Hepatocyte (in vitro differentiated cells): Measurements from ENCODE around the gene DPF3. TPM values are rescaled to one million over a fixed set of nuclear protein-coding genes. Genes with fewer than 3 reads are reported as not detected.
A peak's percentile ranks its signal among the peaks of the same experiment; 100 is the strongest.

ENCODE experiments used
- DNase-seq: peaks from one replicate; pipeline ENCODE4 v3.0.0-alpha.2; 2016; ENCODE audit warnings: low spot score
- H2AFZ ChIP-seq: fragments of 200-600 bp; sonication (generic); 2 replicates; pipeline ENCODE4 v1.6.0; 2016; ENCODE audit warnings: antibody characterized with exemption, mild to moderate bottlenecking
- H3K27ac ChIP-seq: fragments of 200-600 bp; sonication (generic); 2 replicates; pipeline ENCODE4 v1.5.1; 2016; ENCODE audit warnings: mild to moderate bottlenecking
- H3K27me3 ChIP-seq: fragments of 200-600 bp; sonication (generic); 2 replicates; pipeline ENCODE4 v1.6.1; 2016
- H3K36me3 ChIP-seq: fragments of 200-600 bp; sonication (generic); replicated peaks from 2 replicates; pipeline ENCODE4 v1.5.1; 2016; ENCODE audit warnings: low read depth; ENCODE audit not compliant: insufficient read depth
- H3K4me1 ChIP-seq: fragments of 200-600 bp; sonication (generic); 2 replicates; pipeline ENCODE4 v1.5.1; 2016; ENCODE audit warnings: mild to moderate bottlenecking, moderate library complexity; ENCODE audit not compliant: insufficient read depth
- H3K4me2 ChIP-seq: fragments of 200-600 bp; sonication (generic); 2 replicates; pipeline ENCODE4 v1.6.0; 2016
- H3K4me3 ChIP-seq: fragments of 200-600 bp; sonication (generic); 2 replicates; pipeline ENCODE4 v1.5.1; 2016; ENCODE audit warnings: mild to moderate bottlenecking
- H3K79me2 ChIP-seq: fragments of 200-600 bp; sonication (generic); 2 replicates; pipeline ENCODE4 v1.6.0; 2017; ENCODE audit warnings: mild to moderate bottlenecking
- H3K9me2 ChIP-seq: fragments of 200-600 bp; sonication (generic); replicated peaks from 2 replicates; pipeline ENCODE4 v1.6.0; 2017; ENCODE audit warnings: mild to moderate bottlenecking; ENCODE audit not compliant: insufficient read depth
- H3K9me3 ChIP-seq: fragments of 200-600 bp; sonication (generic); 2 replicates; pipeline ENCODE4 v1.5.1; 2016; ENCODE audit warnings: low read depth, mild to moderate bottlenecking
- H4K20me1 ChIP-seq: fragments of 200-600 bp; sonication (generic); 2 replicates; pipeline ENCODE4 v1.6.0; 2016; ENCODE audit warnings: mild to moderate bottlenecking; ENCODE audit not compliant: insufficient read depth, poor library complexity, severe bottlenecking
- CTCF ChIP-seq: fragments of 200-600 bp; sonication (generic); IDR thresholded peaks from 2 replicates; pipeline ENCODE4 v1.5.1; 2016; ENCODE audit warnings: antibody characterized with exemption, mild to moderate bottlenecking; ENCODE audit not compliant: poor library complexity
- EZH2 ChIP-seq: fragments of 200-600 bp; sonication (generic); IDR thresholded peaks from 2 replicates; pipeline ENCODE4 v1.6.1; 2016; ENCODE audit warnings: antibody characterized with exemption, mild to moderate bottlenecking, borderline replicate concordance
- EZH2phosphoT487 ChIP-seq: fragments of 200-600 bp; sonication (generic); IDR thresholded peaks from one replicate; pipeline ENCODE4 v1.6.1; 2018; ENCODE audit warnings: antibody characterized with exemption, mild to moderate bottlenecking, low read depth, moderate library complexity; ENCODE audit not compliant: unreplicated experiment, severe bottlenecking
- WGBS: methylation state at CpG from one replicate; pipeline ENCODE4 v1.1.6; 2016; ENCODE audit warnings: low lambda C conversion rate; ENCODE audit errors: missing lambda C conversion rate; 5-methylcytosine and 5-hydroxymethylcytosine counted together
- polyA plus RNA-seq: library from polyadenylated mRNA; unstranded; fragments of >200 nt; fragmentation: Nextera tagmentation; extraction: Ambion mirVana; gene quantifications from 2 replicates; pipeline ENCODE4 v1.2.1, GENCODE V29; 2016
- total RNA-seq: library from RNA; depleted of rRNA; stranded (reverse); fragments of >200 nt; gene quantifications from 2 replicates; pipeline ENCODE4 v1.2.3, GENCODE V29; 2014

Gene DPF3
- total and polyA plus RNA-seq, 2 experiments from 2014 or later, result 0.21 to 0.47 TPM

DNA sequence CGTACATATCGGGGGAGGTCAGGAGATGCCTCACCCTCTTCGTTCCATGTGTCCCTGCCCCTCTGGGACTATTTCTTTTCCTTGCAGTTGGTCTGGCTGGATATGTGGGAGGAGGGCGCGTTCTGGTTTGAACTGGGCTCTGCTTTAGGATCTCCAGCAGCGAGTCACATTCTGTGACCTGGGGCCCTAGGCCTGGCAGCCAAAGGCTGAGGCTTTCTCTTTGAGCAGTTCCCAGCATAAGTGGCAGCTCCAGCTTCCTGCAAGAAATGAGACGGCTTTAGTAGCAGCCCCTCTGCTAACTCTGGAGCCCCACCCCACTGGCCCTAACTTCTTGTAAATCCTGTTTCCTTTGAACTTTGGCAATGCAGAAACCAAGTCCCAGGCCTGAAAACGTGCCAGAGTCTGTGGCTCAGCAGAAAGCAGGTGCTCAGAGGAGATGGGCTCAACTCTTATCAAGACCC, 274.8 kb downstream of the DPF3 start:
- no peak overlapping the region for H2AFZ ChIP-seq

DNA sequence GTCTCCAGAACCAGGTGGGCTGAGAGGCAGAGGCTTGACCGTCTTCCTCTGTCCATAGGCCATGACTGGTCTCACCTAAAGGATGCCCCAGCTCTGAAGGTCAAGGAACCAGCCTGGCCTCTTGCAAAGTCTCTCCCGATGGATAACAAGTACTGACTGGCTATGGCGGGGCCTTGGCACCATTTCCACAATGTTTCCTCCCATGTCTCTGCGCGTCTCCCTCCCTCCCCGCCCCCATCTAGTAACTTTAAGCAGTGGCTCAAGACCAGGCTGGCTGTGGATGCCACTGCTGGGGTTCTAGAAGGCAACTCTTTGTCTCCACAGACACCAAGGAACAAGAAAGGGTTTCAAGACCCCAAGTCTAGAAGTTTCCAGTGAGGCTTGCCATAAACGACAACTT, 275.5 kb downstream of the DPF3 start:
- DNase-seq, result no peak

More for the DNA sequence above, 274.8 kb downstream of the DPF3 start:
- H3K27ac ChIP-seq, result no peak overlapping the region
- TF ChIP-seq EZH2phosphoT487 (no peak), CTCF (no peak), EZH2 (no peak)
- no peak overlapping the region for H3K4me2 ChIP-seq
- no peaks in the 10 kb centered on the region for H3K9me2 ChIP-seq
- H3K79me2 ChIP-seq, result no peaks in the 10 kb centered on the region
- H3K4me1 ChIP-seq, result peaks cover 3% of the 10 kb centered on the region
- DNase-seq, result no peak
- no peaks in the 10 kb centered on the region for H3K9me3 ChIP-seq
- H3K4me3 ChIP-seq, result no peak overlapping the region
- no peaks in the 10 kb centered on the region for H3K27me3 ChIP-seq
- WGBS, result 75% methylated on average over 8 of the region's 8 CpGs
- no peaks in the 10 kb centered on the region for H4K20me1 ChIP-seq
- H3K36me3 ChIP-seq, result no peaks in the 10 kb centered on the region

DNA sequence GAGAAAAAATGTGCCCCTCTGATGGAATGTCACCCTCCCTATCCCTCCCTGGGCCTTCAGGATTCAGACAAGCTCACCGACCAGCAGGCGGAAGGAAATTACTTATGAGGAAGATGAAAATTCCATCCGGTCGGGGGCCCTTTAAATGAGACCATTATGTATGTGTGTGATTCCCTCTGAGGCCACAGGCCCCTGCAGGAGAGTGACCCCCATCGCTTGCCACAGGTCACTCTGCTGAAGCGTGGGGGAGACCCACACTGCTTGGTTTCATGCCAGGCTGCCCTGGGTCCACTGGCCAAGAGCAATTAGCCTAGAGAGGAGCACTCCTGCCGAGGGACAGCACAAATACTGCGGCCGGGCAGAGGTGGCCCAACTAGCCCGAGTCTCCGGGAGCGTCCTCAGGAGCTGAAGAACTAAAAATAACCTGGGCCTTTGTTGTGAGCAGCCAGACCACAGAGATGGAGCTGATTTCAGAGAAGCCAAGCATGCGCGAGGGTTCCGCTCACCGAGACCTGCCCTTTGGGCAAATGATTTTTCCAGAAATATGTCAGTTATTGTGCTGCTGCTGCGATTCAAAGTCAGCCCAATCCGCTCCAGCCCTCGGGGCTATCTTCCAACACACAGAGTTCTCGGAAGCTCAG, 276.4 kb downstream of the DPF3 start:
- Histone ChIP-seq H3K4me1 (peaks cover 3% of the 10 kb centered on the region), H3K27me3 (no peaks in the 10 kb centered on the region), H4K20me1 (no peaks in the 10 kb centered on the region), H3K27ac (peak overlapping the region; percentile 60), H3K9me3 (no peaks in the 10 kb centered on the region), H3K79me2 (no peaks in the 10 kb centered on the region), H2AFZ (no peak overlapping the region), H3K9me2 (no peaks in the 10 kb centered on the region), H3K36me3 (no peaks in the 10 kb centered on the region), H3K4me2 (peak overlapping the region; percentile 47), H3K4me3 (no peak overlapping the region)
- WGBS, result 65% methylated on average over 20 of the region's 20 CpGs
- TF ChIP-seq EZH2, result no peak
- DNase-seq, result no peak

More for the DNA sequence above, 275.5 kb downstream of the DPF3 start:
- Histone ChIP-seq H3K4me1 (peaks cover 3% of the 10 kb centered on the region), H3K27me3 (no peaks in the 10 kb centered on the region), H3K27ac (no peak overlapping the region), H3K4me2 (no peak overlapping the region), H2AFZ (no peak overlapping the region), H3K9me2 (no peaks in the 10 kb centered on the region), H3K36me3 (no peaks in the 10 kb centered on the region), H4K20me1 (no peaks in the 10 kb centered on the region), H3K79me2 (no peaks in the 10 kb centered on the region), H3K4me3 (no peak overlapping the region), H3K9me3 (no peaks in the 10 kb centered on the region)
- TF ChIP-seq EZH2 (no peak), EZH2phosphoT487 (no peak), CTCF (no peak)
- WGBS, result 95% methylated on average over 5 of the region's 7 CpGs

DNA sequence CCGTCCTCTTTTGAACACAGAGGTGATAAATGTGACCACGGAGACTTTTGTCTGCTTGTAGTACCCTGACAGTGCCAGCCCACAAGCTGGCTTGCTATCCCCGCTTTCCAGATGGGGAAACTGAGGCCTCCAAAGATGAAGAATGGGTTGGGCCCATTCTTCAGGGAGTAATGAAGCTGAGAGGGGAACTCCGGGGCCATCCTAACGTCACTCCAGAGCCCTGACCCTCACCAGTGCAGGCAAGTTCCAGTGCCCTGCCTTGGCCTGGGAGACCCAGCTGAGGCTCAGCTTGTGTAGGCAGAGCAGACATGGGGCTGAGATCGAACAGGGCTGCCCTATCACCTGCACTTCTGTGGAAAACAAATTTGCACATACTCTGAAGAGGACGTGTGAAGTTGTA, 277.1 kb downstream of the DPF3 start:
- 86% methylated on average over 7 of the region's 7 CpGs for WGBS
- no peak overlapping the region for H3K4me2 ChIP-seq
- no peaks in the 10 kb centered on the region for H4K20me1 ChIP-seq
- H2AFZ ChIP-seq, result no peak overlapping the region
- H3K4me1 ChIP-seq, result peaks cover 3% of the 10 kb centered on the region
- H3K9me3 ChIP-seq, result no peaks in the 10 kb centered on the region
- H3K27me3 ChIP-seq, result no peaks in the 10 kb centered on the region
- H3K79me2 ChIP-seq, result no peaks in the 10 kb centered on the region
- no peaks in the 10 kb centered on the region for H3K36me3 ChIP-seq
- no peak overlapping the region for H3K27ac ChIP-seq
- no peaks in the 10 kb centered on the region for H3K9me2 ChIP-seq
- TF ChIP-seq EZH2phosphoT487 (no peak), EZH2 (no peak), CTCF (no peak)
- DNase-seq, result no peak
- H3K4me3 ChIP-seq, result no peak overlapping the region
